Caco-2 (cell line): Measurements from ENCODE around the gene NEDD4L. TPM values are rescaled to one million over a fixed set of nuclear protein-coding genes. Genes with fewer than 3 reads are reported as not detected.

Experiments used
- BruUV-seq: library from RNA; stranded (reverse); fragments of 400-500 nt; replicated peaks from 2 replicates; lab custom pipeline; 2021; lab: Mats Ljungman, UMichigan
- CTCF ChIA-PET: fragments of 300-600 bp; sonication (Branson Sonifier 250); formaldehyde crosslinking; loops from one replicate; lab custom pipeline; 2022; ENCODE audit warnings: antibody characterized with exemption; lab: Charles Lee
- POLR2A ChIA-PET: fragments of 300-600 bp; sonication (Branson Sonifier 250); formaldehyde crosslinking; loops from one replicate; lab custom pipeline; 2022; ENCODE audit warnings: antibody characterized with exemption; lab: Charles Lee
- DNase-seq, 2 experiments: peaks; one replicate each; pipeline versions ENCODE4 v3.0.0 to v3.0.0-alpha.2; 2020 to 2022
- H3K27me3 ChIP-seq: replicated peaks from 2 replicates; pipeline ENCODE4 v1.6.0; 2011; ENCODE audit warnings: low read length; ENCODE audit not compliant: control insufficient read depth, insufficient read depth
- H3K36me3 ChIP-seq: 2 replicates; pipeline ENCODE4 v1.5.1; 2011; ENCODE audit warnings: low read length; ENCODE audit not compliant: control insufficient read depth, insufficient read depth
- H3K4me1 ChIP-seq: fragments of 250-450 bp; sonication (Bioruptor Pico); 2 replicates; pipeline ENCODE4 v1.5.1; 2020; ENCODE audit warnings: mild to moderate bottlenecking
- H3K4me3 ChIP-seq: 2 replicates; pipeline ENCODE4 v1.5.1; 2011; ENCODE audit warnings: low read depth, mild to moderate bottlenecking, control low read depth, low read length
- H3K9me3 ChIP-seq: fragments of 250-450 bp; sonication (Bioruptor Pico); 2 replicates; pipeline ENCODE4 v1.5.1; 2020; ENCODE audit warnings: mild to moderate bottlenecking, moderate library complexity
- H3K27ac Mint-ChIP-seq: one replicate; pipeline ENCODE4 v1.8.0; 2022; ENCODE audit warnings: mixed read lengths; ENCODE audit not compliant: unreplicated experiment
- H3K27me3 Mint-ChIP-seq: one replicate; pipeline ENCODE4 v1.8.0; 2022; ENCODE audit warnings: mixed read lengths; ENCODE audit not compliant: insufficient read depth, unreplicated experiment
- H3K36me3 Mint-ChIP-seq: one replicate; pipeline ENCODE4 v1.8.0; 2022; ENCODE audit warnings: mild to moderate bottlenecking, mixed read lengths; ENCODE audit not compliant: insufficient read depth, unreplicated experiment
- H3K4me1 Mint-ChIP-seq: one replicate; pipeline ENCODE4 v1.8.0; 2022; ENCODE audit warnings: low read depth, mixed read lengths; ENCODE audit not compliant: unreplicated experiment
- H3K4me3 Mint-ChIP-seq: one replicate; pipeline ENCODE4 v1.8.0; 2022; ENCODE audit warnings: mild to moderate bottlenecking, moderate library complexity, mixed read lengths; ENCODE audit not compliant: unreplicated experiment
- H3K9me3 Mint-ChIP-seq: one replicate; pipeline ENCODE4 v1.8.0; 2022; ENCODE audit warnings: mixed read lengths; ENCODE audit not compliant: unreplicated experiment
- CTCF ChIP-seq, 2 experiments: fragments of 200-600 bp in 1 of 2; IDR thresholded peaks; 1 replicate in 1 of 2; 2 replicates in 1 of 2; pipeline versions ENCODE4 v1.5.1 to v1.8.0; 2011 to 2022; ENCODE audit warnings: antibody characterized with exemption in 1 of 2, control low read depth in 1 of 2, inconsistent platforms in 1 of 2, low read depth in 1 of 2, low read length in 1 of 2, mild to moderate bottlenecking in 1 of 2, moderate library complexity in 1 of 2; ENCODE audit not compliant: insufficient read depth in 1 of 2, severe bottlenecking in 1 of 2, unreplicated experiment in 1 of 2
- intact Hi-C: fragments of 100-400 bp; cut with micrococcal nuclease; formaldehyde crosslinking; loops from one replicate; pipeline ENCODE4 v1.10.0; 2022; ENCODE audit not compliant: unreplicated experiment
- total RNA-seq: library from RNA; stranded (reverse); gene quantifications from 2 replicates; pipeline ENCODE4 v1.2.3, GENCODE V29; 2022

The NEDD4L gene
- total RNA-seq, 1 experiment from 2014 or later, result 85.4 TPM

- H3K4me3 Mint-ChIP-seq, result no peak overlapping the region
- intact Hi-C loops, result no loop called here
Observed at GRCh38 chr18:58337285-58337684, 293.3 kb downstream of the NEDD4L start.

GRCh38 chr18:58337686-58338085 is 293.7 kb downstream of the NEDD4L start:
- POLR2A ChIA-PET, result no interaction called here
- no peak for DNase-seq
- intact Hi-C loops, result no loop called here
- no peaks in the 10 kb centered on the region for H3K4me1 ChIP-seq
- H3K4me3 Mint-ChIP-seq, result no peak overlapping the region
- H3K4me1 Mint-ChIP-seq, result peaks cover 16% of the 10 kb centered on the region
- no peak for TF ChIP-seq CTCF (IDR thresholded peaks at IDR 0.05; ENCODE audit: insufficient read depth in 1 of 2, low read depth in 1 of 2, low read length in 1 of 2, severe bottlenecking in 1 of 2, unreplicated experiment in 1 of 2)
- H3K27me3 ChIP-seq, result no peaks in the 10 kb centered on the region
- no peaks in the 10 kb centered on the region for H3K27me3 Mint-ChIP-seq
- no peaks in the 10 kb centered on the region for H3K9me3 Mint-ChIP-seq
- no peaks in the 10 kb centered on the region; the same call in 1 of the 2 replicates for H3K36me3 ChIP-seq
- H3K36me3 Mint-ChIP-seq, result peaks cover 42% of the 10 kb centered on the region
- CTCF ChIA-PET, result no interaction called here
- no peak overlapping the region for H3K4me3 ChIP-seq
- no TSS peak for BruUV-seq
- no peaks in the 10 kb centered on the region for H3K9me3 ChIP-seq
- peak overlapping the region; percentile 35 for H3K27ac Mint-ChIP-seq

More at GRCh38 chr18:58337285-58337684, 293.3 kb downstream of the NEDD4L start:
- DNase-seq, result no peak
- H3K9me3 ChIP-seq, result no peaks in the 10 kb centered on the region
- Mint-ChIP-seq H3K27ac (peak overlapping the region; percentile 35), H3K9me3 (no peaks in the 10 kb centered on the region), H3K27me3 (no peaks in the 10 kb centered on the region), H3K4me1 (peaks cover 16% of the 10 kb centered on the region), H3K36me3 (peaks cover 42% of the 10 kb centered on the region)
- POLR2A ChIA-PET, result no interaction called here
- no peak overlapping the region for H3K4me3 ChIP-seq
- TF ChIP-seq CTCF (IDR thresholded peaks at IDR 0.05; ENCODE audit: insufficient read depth in 1 of 2, low read depth in 1 of 2, low read length in 1 of 2, severe bottlenecking in 1 of 2, unreplicated experiment in 1 of 2), result no peak
- H3K36me3 ChIP-seq, result no peaks in the 10 kb centered on the region; the same call in 1 of the 2 replicates
- no peaks in the 10 kb centered on the region for H3K4me1 ChIP-seq
- CTCF ChIA-PET, result no interaction called here
- no TSS peak for BruUV-seq
- H3K27me3 ChIP-seq, result no peaks in the 10 kb centered on the region

GRCh38 chr18:58338141-58338540 is 294.1 kb downstream of the NEDD4L start:
- Mint-ChIP-seq H3K27ac (no peak overlapping the region), H3K9me3 (no peaks in the 10 kb centered on the region), H3K36me3 (peaks cover 38% of the 10 kb centered on the region), H3K4me1 (peaks cover 16% of the 10 kb centered on the region), H3K27me3 (no peaks in the 10 kb centered on the region), H3K4me3 (no peak overlapping the region)
- DNase-seq, result no peak
- Histone ChIP-seq H3K9me3 (no peaks in the 10 kb centered on the region), H3K27me3 (no peaks in the 10 kb centered on the region), H3K4me1 (no peaks in the 10 kb centered on the region), H3K4me3 (no peak overlapping the region), H3K36me3 (no peaks in the 10 kb centered on the region; the same call in 1 of the 2 replicates)
- ChIA-PET POLR2A (no interaction called here), CTCF (no interaction called here)
- intact Hi-C loops, result no loop called here
- no TSS peak for BruUV-seq
- no peak for TF ChIP-seq CTCF (IDR thresholded peaks at IDR 0.05; ENCODE audit: insufficient read depth in 1 of 2, low read depth in 1 of 2, low read length in 1 of 2, severe bottlenecking in 1 of 2, unreplicated experiment in 1 of 2)
